CD4-positive, alpha-beta T cell treated with Interleukin-15 for 1 hour (primary cell): Measurements from ENCODE around the gene OXSR1.
A peak's percentile ranks its signal among the peaks of the same experiment; 100 is the strongest.
"Not testable (repeated sequence)": the region's sequence is repeated elsewhere in the genome, so short reads cannot be mapped to it uniquely, and the experiment has no call there.

Experiments
- DNase-seq: peaks from one replicate; pipeline ENCODE4 v3.0.0-alpha.2; 2020

The OXSR1 gene

DNA sequence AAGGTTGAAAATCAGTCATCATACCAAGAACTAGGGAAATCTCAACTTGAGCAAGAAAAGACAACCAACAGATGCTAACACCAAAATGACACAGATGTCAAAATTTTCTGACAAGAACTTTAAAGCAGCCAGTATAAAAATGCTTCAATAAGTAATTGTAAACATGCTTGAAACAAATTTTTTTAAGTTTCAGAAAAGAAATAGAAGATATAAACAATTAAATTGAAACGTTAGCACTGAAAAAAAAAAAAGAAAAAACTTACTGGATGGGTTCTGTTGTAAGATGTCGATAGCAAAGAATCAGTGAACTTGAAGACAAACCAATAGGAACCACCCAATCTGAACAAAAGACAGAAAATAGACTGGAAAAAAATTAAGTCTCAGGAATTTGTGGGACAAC is 18.8 kb upstream of the OXSR1 start:
- no peak for DNase-seq

DNA sequence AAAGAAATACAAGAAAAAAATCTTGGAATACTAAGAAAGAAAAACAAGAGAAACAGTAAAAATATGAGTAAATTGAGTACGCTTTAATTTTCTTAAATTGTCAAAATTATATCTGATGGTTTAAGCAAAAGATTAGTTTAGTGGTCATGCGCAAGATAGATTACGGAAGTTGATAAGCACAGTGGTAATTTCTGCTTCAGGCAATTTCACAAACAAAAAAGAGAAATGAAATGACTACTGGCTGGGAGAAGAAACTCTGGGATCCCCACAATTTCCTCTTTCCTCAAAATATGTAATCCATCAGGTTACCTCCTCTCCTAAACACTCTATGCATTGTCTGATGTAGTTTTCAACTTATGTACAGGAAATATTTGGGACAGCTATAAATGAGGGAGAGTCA is 17.9 kb upstream of the OXSR1 start:
- no peak for DNase-seq

DNA sequence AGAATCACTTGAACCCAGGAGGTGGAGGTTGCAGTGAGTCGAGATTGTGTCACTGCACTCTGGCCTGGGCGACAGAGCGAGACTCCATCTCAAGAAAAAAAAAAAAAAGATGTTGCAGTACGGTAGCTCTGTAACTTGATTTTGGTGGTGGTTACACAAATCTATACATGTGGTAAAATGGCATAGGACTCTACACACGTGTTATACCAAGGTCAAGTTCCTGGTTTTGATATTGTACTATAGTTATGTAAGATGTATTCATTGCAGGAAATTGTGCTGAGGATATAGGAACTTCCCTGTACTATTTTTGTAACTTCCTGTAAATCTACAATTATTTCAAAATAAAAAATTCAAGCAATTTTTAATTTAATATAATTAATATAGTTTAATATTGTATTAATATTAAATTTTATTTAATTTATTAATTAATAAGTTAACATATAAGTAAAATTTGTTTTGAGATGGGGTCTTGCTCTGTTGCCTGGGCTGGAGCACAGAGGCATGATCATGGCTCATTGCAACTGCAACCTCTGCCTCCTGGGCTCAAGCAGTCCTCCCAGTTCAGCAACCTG is 16.9 kb upstream of the OXSR1 start:
- DNase-seq, result no peak

DNA sequence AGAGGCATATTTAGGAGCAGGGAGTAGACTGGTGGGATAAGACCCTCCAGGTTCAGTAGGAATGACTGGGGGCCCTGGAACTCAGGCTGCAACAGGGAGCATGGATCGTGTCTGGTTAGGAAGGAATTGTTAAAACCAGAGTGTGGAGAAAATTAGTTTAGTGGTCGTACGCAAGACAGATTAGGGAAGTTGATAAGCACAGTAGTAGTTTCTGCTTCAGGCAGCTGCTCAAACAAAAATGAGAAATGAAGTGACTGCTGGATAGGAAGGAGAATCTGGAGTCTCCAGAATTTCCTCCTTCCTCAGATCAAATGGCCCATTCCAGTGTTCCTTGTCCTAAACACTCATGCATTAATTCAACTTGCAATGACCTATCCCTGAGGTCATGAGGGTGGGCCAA is 15.6 kb upstream of the OXSR1 start:
- no peak for DNase-seq

DNA sequence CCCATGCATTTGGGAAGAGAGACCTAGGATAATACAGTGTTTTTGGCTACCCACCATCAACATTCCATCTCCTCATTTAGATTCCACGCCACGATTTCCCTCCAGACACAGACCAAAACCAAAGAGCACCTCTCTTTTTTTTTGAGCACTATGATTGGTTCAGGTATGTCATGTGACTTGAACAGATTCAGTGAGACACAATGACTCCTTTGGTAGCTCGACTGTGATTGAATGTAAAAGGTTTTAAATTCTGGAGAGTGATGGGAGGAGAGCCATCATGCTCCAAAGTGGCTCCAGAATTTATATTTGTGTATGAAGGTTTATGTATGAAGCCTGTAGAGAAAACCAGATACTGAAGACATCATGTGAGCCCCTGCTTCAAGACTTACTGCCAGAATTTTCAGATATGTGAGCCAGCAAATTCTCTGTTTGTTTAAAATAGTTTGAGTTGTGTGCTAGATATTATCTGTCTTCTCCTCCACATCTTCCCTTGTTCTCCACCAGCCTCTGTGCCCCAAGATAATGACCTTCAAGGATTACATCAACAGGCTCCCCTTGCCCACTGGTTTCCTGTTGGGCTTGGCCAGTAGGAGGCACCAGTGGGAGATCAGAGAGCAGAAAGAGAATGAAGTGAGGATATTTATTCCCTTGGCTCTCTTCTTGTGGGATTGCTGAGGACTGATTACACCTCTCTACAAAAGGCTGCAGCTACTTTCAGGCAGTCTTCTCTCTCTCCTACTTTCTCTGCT is 14.4 kb upstream of the OXSR1 start:
- no peak for DNase-seq

DNA sequence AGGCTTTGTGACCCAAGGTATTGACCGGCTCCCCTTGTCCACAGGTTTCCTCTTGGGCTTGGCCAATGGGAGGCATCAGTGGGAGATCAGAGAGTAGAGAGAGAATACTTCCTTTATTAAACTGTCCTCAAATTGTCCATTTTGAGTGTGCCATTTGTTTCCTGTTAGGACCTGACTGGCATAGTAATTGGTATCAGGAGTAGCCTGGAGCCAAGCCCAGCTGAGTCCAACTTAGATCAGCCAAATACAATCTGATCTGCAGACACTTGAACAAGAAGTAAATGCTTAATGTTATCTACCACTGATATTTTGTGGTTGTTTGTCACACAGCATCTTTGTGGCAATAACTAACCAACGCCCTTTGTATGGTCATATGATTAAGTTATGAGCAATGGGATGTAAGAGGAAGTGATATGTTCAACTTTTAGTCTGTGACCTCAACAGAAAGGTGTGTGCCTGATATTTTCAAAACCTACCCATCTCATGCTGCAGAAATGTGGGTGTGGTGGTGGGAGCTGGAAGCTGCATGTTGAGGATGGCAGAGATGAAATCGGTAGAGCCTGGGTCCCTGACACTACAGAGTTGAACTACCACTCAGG is 13.6 kb upstream of the OXSR1 start:
- no peak for DNase-seq

DNA sequence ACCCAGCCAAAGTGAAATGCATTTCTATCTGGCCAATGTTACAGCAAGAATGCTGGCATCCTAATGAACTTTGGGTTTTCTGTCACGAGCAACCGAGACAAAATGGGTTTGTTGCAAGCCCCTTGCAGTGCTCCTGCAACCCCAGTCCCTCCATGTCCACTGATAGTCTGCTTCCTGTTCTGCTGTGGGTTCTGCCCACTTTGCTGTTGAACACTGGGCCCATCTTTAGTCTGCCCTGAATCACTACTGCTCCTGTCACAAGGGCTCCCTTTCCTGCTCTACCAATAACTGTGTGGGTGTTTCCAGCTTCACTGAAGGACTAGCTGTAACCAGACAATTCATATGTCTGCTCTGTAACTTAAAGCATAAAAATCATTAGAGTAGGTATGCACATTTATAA is 12.7 kb upstream of the OXSR1 start:
- no peak for DNase-seq

DNA sequence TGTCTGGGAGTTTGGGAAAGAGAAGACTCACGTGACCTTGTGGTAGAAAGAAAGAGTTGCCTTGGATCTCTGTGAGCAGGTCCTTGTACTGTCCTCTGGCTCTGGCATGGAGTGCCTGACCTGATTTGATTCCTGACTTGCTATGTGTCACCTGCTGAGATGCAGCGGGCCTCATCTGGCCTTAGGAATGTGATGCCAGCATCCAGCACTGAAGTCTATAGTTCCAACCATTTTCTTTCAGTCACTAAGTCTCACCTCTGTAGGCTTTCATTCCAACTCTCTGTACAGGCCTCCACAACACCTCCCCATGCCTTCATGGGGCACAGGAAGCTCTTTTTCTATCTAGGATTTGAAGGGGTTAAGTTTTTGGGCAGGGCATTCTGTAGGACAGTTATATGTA is 12.1 kb upstream of the OXSR1 start:
- no peak for DNase-seq

DNA sequence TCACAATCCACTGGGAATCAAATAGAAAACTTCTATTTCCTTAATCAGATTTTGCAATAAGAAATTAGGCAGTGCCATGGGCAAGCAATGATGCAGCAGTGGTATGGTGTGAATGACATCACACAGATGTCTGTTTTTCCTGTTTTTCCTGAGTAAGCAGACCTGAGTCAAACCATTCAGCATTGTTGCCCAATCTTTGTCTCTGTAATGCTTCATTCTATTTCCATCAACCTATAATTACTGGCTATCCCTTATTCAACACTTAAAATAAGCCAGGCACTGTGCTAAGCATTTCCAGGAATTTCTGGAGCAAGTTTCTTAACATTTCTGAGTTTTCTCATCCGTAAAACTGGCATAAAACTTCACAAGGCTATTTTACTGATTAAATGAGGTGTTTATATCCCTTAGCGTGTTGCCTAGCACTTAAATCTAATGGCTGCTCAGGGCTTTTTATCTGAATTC is 11.3 kb upstream of the OXSR1 start:
- peak; percentile 48 for DNase-seq

DNA sequence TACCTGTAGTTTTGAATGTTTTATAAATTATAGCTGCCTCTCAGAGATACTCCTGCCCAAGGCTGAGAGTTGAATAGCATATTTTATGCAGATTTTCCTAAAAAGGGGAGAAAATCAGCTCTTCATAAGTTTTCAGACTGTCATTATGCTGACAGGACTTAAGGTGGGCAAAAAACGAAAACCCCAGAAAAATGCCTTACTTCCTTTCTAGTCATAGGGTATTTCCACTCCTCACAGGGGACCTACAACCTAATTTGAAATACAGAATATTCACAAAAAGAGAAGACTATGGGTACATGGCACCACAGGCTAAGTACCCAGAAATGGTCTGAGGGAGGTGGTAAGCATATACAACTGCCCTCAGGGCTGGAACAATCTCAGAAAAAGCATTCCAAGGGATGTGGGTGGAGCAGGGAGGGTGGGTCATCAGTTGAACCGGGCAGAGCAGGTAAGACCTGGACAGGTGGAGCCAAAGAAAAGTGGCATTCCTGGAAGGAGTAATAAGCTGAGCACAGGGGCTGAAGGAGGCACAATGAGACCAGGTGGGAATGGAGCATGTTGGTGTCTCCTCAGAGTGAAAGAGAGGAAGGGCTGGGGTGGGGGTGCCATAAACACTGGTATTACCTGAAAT is 10.6 kb upstream of the OXSR1 start:
- DNase-seq, result no peak

DNA sequence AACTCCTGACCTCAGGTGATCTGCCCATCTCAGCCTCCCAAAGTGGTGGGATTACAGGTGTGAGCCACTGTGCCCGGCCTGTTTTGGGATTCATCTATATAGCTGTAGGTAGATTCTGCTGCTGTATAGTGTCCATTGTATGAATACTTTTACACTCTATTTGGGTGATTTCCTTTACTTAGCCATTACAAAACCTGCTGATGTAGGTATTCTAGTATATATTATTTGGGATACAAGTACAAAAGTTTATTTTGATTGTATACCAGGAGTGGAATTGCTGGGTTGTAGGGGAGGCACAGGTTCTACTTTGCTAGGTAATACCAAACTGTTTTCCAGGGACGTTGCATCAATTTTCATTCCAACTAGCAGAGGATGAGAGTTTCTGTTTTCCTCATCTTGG is 9.5 kb upstream of the OXSR1 start:
- DNase-seq, result no peak

DNA sequence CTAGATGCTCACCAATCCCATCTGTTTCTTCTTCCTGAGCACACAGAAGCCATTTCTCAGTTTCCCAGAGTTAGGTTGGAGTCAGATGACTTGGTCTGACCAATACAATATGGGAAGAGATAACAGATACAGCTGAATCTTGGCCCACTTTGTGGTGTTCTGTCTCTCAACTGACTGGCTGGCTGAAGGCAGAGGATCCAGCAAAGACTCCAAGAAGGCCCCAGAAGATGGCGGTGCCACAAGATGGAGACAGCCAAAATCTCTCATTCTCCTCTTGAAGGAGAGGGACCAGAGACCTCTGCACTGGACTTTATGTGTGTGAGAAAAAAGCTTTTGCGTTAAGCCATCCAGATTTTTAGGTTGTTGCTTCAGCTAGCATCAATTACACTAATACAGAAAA is 8.2 kb upstream of the OXSR1 start:
- no peak for DNase-seq

DNA sequence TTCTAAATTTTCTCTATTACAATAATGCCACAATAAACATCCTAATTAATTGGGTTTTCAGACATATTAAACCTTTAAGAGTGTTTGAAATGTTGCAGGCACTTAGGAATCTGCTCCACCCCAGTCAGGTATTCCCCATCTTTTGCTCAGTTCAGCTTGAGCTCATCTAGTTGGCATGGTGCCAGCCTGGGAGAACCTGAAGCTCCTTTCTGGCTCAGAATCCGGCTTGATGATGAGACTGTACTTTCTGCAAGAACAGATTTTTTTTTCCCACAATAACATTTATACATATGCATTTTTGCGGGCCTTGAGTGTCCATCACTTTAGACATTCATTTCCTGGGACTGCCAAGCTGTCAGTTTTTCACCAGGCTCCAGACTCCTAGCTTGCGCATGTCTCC is 7.7 kb upstream of the OXSR1 start:
- DNase-seq, result no peak

DNA sequence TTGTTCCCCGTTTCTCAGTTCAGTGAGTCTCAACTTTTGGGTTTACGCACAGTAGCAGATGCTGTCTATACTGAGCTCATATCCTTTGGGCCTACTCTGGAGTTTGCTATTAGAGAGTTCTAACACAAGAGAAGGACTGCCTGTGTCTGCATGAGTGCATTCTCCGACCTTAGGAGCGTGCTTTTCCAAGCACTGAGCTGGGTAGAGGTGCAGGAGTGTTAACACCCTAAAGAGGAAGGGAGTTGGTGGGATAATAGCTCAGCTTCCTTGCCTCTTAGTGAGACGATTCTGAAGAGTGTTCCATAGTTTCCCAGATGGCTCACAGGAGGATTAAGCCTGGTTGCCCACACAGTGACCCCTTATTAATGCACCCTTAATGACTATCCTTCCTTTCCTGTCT is 6.9 kb upstream of the OXSR1 start:
- no peak for DNase-seq

DNA sequence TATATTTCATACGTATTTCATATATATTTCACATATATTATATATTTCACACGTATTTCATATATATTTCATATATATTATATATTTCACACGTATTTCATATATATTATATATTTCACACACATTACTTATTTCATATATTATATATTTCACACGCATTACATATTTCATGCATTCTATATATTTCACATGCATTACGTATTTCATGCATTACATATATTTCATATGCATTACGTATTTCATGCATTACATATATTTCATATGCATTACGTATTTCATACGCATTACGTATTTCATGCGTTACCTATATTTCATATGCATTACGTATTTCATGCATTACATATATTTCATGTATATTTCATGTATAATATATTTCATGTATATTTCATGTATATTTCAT is 4.6 kb upstream of the OXSR1 start:
- not testable (repeated sequence) for DNase-seq

DNA sequence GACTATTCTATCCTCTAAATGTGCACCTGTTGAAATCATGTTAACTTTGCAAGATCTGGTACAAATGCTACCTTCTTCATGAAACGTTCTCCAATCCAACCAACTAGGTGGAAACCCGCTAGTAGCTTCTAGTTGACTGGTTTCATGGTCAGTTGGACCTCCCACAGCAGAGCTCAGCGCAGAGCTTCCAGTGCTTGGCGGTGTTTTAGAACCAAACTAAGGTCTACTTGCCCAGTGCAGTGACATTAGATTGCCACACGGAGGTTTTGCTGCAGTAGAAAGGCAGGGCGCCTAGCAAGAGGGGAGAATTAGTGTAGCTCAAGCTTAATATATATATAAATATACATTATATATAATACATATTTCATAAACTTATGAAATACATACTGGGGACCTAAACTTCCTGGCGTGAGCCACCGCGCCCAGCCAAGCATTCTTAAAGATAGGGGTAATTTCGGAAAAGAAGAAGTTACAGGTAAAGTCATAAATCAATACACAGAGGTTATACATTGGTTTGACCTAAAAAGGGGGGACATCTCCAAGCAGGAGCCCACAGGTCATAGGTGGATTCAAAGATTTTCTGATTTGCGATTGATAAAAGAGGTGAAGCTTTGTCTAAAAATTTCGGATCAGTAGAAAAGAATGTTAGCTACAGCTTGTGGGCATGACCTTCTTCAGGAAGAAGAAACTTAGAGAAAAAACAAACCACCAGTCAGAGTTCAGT is 2.1 kb upstream of the OXSR1 start:
- no peak for DNase-seq

DNA sequence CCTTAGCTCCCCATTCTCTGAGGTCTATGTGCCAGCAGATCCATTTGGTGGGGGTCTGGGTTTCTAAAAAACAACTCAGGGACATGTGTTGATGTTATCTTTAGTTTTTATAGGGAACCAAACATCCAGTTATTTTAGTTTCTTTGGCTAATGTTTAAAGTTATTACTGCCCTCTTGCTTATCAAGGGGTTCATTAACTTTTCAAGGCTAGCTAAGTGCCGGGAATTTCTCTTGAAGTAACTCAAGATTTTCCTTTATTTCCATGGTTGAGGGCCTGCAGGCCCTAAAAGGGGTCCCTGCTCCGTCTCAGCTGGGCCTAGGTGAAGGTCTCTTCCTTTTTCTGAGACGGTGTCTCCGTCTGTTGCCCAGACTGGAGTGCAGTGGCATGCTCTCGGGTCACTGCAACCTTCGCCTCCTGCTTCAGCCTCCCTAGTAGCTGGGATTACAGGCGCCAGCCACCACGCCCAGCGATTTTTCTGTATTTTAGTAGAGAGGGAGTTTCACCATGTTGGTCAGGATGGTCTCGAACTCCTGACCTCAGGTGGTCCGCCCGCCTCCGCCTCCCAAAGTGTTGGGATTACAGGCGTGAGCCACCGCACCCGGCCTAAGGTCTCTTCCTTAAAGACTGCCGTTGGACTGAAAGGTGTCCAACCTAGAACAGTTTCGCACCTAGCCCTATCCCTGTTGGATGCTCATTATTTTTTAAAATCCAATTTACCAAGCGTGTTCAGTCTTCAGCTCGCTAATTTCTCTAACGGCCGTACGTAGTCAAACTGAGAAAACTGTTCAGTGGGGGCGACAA is 1.3 kb upstream of the OXSR1 start:
- no peak for DNase-seq

DNA sequence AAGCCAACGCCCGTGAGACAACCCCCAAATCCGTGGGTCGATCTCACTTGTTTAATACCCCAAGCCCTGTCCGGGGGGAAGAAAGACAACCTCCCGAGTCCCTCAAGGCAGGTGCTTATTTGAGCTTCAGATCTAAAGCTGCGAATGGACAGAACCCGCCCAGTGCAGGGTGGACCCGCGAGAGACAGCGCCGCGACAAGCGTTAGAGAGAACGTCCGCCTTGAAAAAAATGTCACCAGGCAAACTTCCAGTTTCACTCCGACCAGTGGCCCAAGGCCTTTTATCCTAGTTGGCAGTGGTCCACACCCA is 740 bp upstream of the OXSR1 start:
- no peak for DNase-seq

DNA sequence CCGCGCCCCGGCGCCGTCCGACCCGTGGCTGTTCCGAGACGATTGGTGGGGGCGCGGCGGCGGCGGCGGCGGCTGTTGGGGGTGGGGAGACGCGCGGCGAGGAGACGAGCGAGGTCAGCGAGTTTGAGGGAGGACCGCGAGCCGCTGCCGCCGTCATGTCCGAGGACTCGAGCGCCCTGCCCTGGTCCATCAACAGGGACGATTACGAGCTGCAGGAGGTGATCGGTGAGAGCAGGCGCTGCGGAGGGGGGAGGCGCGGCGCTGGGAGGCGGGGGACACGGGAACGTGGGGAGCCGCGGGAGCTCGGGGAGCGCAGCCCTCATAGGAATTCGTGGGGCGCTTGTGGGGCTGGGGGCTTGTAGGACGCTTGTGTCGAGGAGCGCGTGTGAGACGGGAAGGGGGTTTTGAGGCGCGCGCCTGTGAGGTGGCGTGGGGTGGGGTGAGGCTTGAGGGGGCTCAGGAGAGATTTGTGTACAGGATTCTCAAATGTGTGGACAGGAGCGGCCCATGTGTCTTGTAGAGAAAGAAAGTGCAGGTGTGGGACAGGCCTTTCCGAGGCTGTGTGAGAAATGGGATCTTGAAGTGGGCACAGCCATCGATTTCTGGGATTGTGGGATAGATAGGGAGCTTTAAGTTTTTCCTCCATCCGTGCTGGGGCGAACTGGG is 518 bp downstream of the OXSR1 start:
- no peak for DNase-seq

DNA sequence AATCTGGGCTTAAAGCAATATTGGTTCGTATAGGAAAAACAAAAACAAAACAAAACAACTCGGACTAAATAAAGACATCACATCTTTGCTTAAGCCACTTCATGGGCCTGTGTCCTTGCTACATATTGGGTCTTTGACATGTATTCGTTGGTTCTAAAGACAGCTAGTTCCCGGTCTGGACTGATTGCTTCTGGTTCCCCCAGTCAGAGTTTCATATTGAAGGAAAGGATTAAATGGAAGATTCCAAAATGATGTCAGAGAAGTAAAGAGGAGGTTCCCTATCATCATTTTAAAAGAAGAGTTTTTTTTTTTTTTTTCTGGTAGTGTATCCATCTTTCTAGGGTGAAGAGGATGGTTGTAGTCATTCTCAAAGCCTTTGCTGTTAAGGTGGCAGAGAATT is 2.3 kb downstream of the OXSR1 start:
- DNase-seq, result no peak

DNA sequence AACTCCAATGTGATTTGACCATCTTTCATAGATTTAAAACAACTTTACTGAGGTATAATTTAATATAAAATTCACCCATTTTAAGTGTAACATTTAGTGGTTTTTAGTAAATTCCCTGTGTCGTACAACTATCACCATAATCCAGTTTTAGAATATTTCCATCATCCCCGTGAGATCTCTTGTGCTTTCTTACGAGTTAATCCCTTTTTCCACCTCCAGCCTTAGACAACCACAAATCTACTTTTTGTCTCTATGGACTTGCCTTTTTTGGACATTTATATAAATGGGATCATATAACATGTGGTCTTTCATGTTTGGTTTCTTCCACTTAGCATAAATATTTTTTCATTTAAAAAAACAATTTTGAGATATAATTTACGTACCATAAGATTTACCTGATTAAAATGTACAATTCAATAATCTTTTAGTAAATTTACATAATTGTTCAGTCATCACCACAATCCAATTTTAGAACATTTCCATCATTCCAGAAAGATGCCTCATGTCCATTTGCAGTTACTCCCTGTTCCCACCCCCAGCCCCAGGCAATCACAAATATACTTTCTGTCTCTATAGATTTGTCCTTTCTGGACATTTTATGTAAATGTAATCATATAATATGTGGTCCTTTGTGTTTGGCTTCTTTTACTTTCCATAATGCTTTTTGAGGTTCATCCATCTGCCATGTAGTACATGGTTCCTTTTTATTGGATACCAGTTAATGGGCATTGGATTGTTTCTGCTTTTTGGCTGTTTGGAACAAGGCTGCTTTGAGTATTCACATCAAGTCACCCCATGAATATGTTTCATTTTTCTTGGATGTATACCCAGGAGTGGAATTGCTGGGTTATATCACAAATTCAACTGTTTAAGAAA is 3.1 kb downstream of the OXSR1 start:
- no peak for DNase-seq
